C4-2B (cell line): ENCODE data around the gene FAM124A.

Source experiments
- ZFX ChIP-seq: fragments of 450-650 bp; IDR thresholded peaks from 2 replicates; pipeline ENCODE4 v1.6.1; 2017
- TF ChIP-seq, protein P1 (sequence below): fragments of 450-650 bp; conservative IDR thresholded peaks from 2 replicates; pipeline ENCODE4 v1.5.1; 2017; ENCODE audit warnings: mild to moderate bottlenecking

DNA sequence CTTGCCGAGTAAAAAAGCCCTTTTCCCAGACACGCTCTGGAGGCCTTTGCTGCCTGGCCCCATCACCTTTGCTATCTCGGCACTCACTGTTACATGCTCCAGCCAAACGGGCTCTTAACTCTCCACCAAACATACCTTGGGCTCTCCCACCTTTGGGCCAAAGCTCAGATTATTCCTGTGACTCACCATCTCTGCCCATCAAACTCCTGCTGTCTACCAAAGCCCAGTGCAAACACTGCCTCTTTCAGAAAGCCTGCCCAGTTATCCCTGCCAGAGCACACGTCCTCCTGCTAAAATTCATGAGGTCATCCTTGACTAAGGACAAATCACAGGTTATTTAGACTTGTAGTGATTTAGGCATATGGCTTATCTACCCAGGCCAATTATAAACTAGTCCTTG is 69.1 kb downstream of the FAM124A start:
- TF ChIP-seq, protein P1, sequence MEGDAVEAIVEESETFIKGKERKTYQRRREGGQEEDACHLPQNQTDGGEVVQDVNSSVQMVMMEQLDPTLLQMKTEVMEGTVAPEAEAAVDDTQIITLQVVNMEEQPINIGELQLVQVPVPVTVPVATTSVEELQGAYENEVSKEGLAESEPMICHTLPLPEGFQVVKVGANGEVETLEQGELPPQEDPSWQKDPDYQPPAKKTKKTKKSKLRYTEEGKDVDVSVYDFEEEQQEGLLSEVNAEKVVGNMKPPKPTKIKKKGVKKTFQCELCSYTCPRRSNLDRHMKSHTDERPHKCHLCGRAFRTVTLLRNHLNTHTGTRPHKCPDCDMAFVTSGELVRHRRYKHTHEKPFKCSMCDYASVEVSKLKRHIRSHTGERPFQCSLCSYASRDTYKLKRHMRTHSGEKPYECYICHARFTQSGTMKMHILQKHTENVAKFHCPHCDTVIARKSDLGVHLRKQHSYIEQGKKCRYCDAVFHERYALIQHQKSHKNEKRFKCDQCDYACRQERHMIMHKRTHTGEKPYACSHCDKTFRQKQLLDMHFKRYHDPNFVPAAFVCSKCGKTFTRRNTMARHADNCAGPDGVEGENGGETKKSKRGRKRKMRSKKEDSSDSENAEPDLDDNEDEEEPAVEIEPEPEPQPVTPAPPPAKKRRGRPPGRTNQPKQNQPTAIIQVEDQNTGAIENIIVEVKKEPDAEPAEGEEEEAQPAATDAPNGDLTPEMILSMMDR: no peak
- TF ChIP-seq ZFX: no peak
